ENCODE measurements around the gene TSEN34. TPM values are rescaled to one million over a fixed set of nuclear protein-coding genes. Genes with fewer than 3 reads are reported as not detected.

The TSEN34 gene
- total RNA-seq, 4 donors from 2014 or later, result 62.0 to 138 (median 65.9) TPM

DNA sequence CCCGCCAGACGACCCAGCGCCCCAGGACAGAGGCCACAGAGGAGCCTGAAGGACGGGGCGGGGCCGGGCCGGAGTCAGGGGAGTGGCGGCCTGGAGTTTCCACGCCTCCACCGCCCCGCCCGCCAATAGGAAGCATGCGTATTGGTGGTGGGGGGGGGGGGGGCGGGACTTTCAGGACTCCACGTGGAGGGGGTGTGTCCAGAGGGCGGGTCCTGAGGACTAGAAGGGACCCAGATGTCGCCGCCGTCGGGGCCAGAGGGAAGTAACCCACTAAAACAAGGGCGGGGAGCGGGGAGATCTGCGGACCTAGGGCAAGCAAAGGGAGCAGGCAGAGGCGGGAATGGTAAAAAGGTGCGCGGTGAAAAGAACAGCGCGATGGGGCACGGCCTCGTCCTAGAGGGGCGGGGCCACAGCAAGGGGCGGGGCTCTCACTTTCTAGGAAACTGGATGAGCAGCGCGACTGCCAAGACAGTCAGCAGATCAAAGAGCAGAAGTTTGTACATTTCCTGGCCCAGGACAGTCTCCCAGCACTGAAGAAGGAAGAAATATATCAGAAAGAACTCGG, 28.8 kb upstream of the TSEN34 start:
- peak overlapping the region; percentile 85 to 96 (median 90) for H3K27ac ChIP-seq
- peaks cover 4% of the 10 kb centered on the region for H3K27me3 ChIP-seq
- DNase-seq, result peak; percentile 95
- H3K9me3 ChIP-seq, result no peaks in the 10 kb centered on the region
- intact Hi-C loops (cut with DNase I; ENCODE audit: low total_unique reads) (no loop called here), in situ Hi-C loops (cut with MboI; ENCODE audit: low pct_ligation_motif_present in 1 of 4, low pct_unique_long_range_greater_than_20kb in 1 of 4, low sequenced_read_pairs in 3 of 4) (loop anchor here in 1 of 4 donors (10.0 kb wide), 1 partner anchor 72 kb away; no protein-coding TSS in a partner anchor)
- 2% methylated on average over 21 of the region's 35 CpGs; no CpG with 5 or more reads in 1 of the 2 donors for WGBS, 2 donors (ENCODE audit: low coverage in 1 of 2)
- H3K4me1 ChIP-seq, result peaks cover 35 to 66% (median 48%) of the 10 kb centered on the region in 4 donors
- TF ChIP-seq, protein P1, sequence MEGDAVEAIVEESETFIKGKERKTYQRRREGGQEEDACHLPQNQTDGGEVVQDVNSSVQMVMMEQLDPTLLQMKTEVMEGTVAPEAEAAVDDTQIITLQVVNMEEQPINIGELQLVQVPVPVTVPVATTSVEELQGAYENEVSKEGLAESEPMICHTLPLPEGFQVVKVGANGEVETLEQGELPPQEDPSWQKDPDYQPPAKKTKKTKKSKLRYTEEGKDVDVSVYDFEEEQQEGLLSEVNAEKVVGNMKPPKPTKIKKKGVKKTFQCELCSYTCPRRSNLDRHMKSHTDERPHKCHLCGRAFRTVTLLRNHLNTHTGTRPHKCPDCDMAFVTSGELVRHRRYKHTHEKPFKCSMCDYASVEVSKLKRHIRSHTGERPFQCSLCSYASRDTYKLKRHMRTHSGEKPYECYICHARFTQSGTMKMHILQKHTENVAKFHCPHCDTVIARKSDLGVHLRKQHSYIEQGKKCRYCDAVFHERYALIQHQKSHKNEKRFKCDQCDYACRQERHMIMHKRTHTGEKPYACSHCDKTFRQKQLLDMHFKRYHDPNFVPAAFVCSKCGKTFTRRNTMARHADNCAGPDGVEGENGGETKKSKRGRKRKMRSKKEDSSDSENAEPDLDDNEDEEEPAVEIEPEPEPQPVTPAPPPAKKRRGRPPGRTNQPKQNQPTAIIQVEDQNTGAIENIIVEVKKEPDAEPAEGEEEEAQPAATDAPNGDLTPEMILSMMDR (IDR thresholded peaks at IDR 0.05), result no peak
- no peak for TF ChIP-seq POLR2A (IDR thresholded peaks at IDR 0.05)
- TF ChIP-seq POLR2AphosphoS5 (IDR thresholded peaks at IDR 0.05), result peak; percentile 41 to 50 (median 43)
- peak overlapping the region in 3 of 4 donors; percentile 15 to 56 (median 33) for H3K4me3 ChIP-seq
- H3K36me3 ChIP-seq, result peaks cover 0 to 7% (median 2%) of the 10 kb centered on the region in 4 donors

DNA sequence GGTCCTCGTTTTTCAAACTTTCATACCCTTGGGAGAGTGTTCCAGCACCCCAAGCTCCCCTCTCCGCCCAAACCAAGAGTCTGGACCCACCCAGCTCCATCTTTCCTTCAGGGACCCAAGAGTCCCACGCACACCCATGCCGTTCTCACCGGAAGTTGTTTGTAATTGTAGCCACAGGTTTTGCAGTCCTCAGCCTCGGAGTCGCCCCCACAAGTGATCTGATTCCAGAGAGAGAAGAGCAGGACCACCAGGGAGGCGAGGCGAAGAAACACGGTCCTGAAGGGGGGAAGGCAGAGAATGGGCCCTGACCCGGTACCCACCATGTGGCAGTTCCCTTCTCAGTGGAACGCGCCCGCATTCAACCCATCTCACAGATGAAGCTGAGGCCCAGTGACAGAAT, 28.2 kb upstream of the TSEN34 start:
- no peak for DNase-seq
- peak overlapping the region; percentile 85 to 96 (median 90) for H3K27ac ChIP-seq
- peak; percentile 28 for TF ChIP-seq POLR2A (IDR thresholded peaks at IDR 0.05)
- TF ChIP-seq, protein P1 (IDR thresholded peaks at IDR 0.05), result no peak
- peaks cover 35 to 66% (median 48%) of the 10 kb centered on the region in 4 donors for H3K4me1 ChIP-seq
- peaks cover 0 to 2% (median 0%) of the 10 kb centered on the region in 4 donors for H3K36me3 ChIP-seq
- intact Hi-C loops (cut with DNase I; ENCODE audit: low total_unique reads) (no loop called here), in situ Hi-C loops (cut with MboI; ENCODE audit: low pct_ligation_motif_present in 1 of 4, low pct_unique_long_range_greater_than_20kb in 1 of 4, low sequenced_read_pairs in 3 of 4) (loop anchor here in 1 of 4 donors (10.0 kb wide), 1 partner anchor 72 kb away; no protein-coding TSS in a partner anchor)
- peak overlapping the region in 3 of 4 donors; percentile 15 to 56 (median 33) for H3K4me3 ChIP-seq
- H3K9me3 ChIP-seq, result no peaks in the 10 kb centered on the region
- WGBS, 2 donors (ENCODE audit: low coverage in 1 of 2), result 13 to 58% methylated on average over 6 to 14 of the region's 14 CpGs
- peaks cover 4% of the 10 kb centered on the region for H3K27me3 ChIP-seq

DNA sequence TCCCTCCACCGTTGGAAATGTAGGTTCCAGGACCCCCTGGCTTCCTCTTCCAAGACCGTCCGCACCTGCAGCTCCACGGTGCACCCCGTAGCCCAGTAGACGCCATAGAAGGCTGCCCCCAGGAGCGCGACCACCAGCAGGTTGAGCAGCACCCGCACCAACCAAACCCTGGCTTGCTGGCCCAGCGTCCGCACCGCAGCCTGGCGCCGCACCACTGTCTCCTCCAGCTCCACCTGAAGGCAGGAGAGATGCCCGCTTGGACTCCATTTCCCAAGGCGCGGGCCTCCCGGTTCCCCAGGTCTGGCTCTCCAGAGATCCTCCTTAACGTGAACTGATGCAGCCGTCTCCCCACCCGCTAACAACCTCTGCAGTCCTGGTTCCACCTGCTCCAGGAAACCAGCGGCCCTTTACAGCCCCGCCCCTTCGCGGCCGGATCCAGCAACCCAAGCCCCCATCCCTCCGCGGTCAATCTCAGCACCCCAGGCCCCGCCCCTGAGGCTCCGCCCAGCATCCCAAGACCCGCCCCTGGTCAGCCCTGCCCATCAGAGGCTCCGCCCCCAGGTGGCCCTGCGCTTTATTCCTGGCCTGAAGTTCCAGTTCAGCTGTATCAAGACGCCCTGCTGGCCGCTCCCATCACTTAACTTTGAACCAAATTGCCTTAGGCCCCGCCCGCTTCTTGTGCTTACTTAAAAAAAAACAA, 26.6 kb upstream of the TSEN34 start:
- peak; percentile 95 for DNase-seq
- H3K27me3 ChIP-seq, result peaks cover 4% of the 10 kb centered on the region
- no peaks in the 10 kb centered on the region for H3K9me3 ChIP-seq
- WGBS, 2 donors (ENCODE audit: low coverage in 1 of 2), result 13 to 20% methylated on average over 4 to 30 of the region's 37 CpGs
- H3K27ac ChIP-seq, result peak overlapping the region; percentile 28 to 53 (median 44)
- intact Hi-C loops (cut with DNase I; ENCODE audit: low total_unique reads), result loop anchor here (5.0 kb wide), 1 partner anchor 68 kb away; no protein-coding TSS in a partner anchor
- H3K36me3 ChIP-seq, result no peaks in the 10 kb centered on the region
- TF ChIP-seq POLR2A (IDR thresholded peaks at IDR 0.05) (peak; percentile 59), EP300 (IDR thresholded peaks at IDR 0.05; ENCODE audit: low read depth) (no peak), POLR2AphosphoS5 (IDR thresholded peaks at IDR 0.05) (peak; percentile 31 to 69 (median 47))
- TF ChIP-seq, protein P1 (IDR thresholded peaks at IDR 0.05), result peak in 1 of 5 experiments; percentile 19
- peaks cover 26 to 60% (median 42%) of the 10 kb centered on the region in 4 donors for H3K4me1 ChIP-seq
- in situ Hi-C loops (cut with MboI; ENCODE audit: low pct_ligation_motif_present in 1 of 4, low pct_unique_long_range_greater_than_20kb in 1 of 4, low sequenced_read_pairs in 3 of 4), result loop anchor here in 1 of 4 donors (10.0 kb wide), 1 partner anchor 70 kb away; no protein-coding TSS in a partner anchor
- peak overlapping the region in 1 of 4 donors; percentile 11 for H3K4me3 ChIP-seq

DNA sequence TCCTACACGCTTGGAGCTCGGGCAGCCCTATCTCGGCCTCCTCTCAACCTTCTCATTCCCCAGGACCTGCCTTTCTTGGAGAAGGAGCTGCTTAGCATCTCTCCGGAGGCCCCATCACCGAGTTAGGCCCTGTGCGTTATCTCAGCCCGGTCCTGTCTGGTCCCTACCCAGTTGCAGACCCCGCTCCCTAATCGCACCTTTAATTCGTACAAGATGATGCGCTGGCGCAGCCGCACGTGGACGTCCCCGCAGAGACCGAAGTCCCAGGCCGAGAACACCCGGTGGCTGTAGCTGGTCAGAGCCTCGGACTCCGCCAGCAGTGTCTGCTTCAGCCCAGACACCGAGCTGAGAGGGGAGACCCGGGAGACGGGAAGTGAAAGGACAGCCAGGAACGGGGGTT, 25.9 kb upstream of the TSEN34 start:
- WGBS, 2 donors (ENCODE audit: low coverage in 1 of 2), result 81 to 90% methylated on average over 4 to 25 of the region's 25 CpGs
- Histone ChIP-seq H3K4me3 (no peak overlapping the region), H3K4me1 (peaks cover 25 to 58% (median 40%) of the 10 kb centered on the region in 4 donors), H3K9me3 (no peaks in the 10 kb centered on the region), H3K27ac (peak overlapping the region in 3 of 4 donors; percentile 28 to 48 (median 46)), H3K36me3 (no peaks in the 10 kb centered on the region), H3K27me3 (peaks cover 4% of the 10 kb centered on the region)
- intact Hi-C loops (cut with DNase I; ENCODE audit: low total_unique reads) (loop anchor here (5.0 kb wide), 1 partner anchor 67 kb away; no protein-coding TSS in a partner anchor), in situ Hi-C loops (cut with MboI; ENCODE audit: low pct_ligation_motif_present in 1 of 4, low pct_unique_long_range_greater_than_20kb in 1 of 4, low sequenced_read_pairs in 3 of 4) (loop anchor here in 1 of 4 donors (10.0 kb wide), 1 partner anchor 70 kb away; no protein-coding TSS in a partner anchor)
- TF ChIP-seq POLR2AphosphoS5 (IDR thresholded peaks at IDR 0.05) (no peak), EP300 (IDR thresholded peaks at IDR 0.05; ENCODE audit: low read depth) (no peak), POLR2A (IDR thresholded peaks at IDR 0.05) (no peak)
- TF ChIP-seq, protein P1 (IDR thresholded peaks at IDR 0.05), result no peak
- DNase-seq, result no peak

Data from transverse colon (tissue), 4 donors.